GM19452 (cell line): Measurements from ENCODE around the gene UNK.
"Not testable (repeated sequence)": the region's sequence is repeated elsewhere in the genome, so short reads cannot be mapped to it uniquely, and the experiment has no call there.

ENCODE experiments used
- ATAC-seq: cut with Tn5 transposase; IDR thresholded peaks from one replicate; pipeline ENCODE4 v1.9.1; 2021; ENCODE audit not compliant: unreplicated experiment

UNK gene

GRCh38 chr17:75771334-75772281, 13.0 kb upstream of the UNK start:
- no peak for ATAC-seq

- no peak for ATAC-seq
Observed at GRCh38 chr17:75773121-75773807, 11.3 kb upstream of the UNK start.

GRCh38 chr17:75773808-75774470, 10.7 kb upstream of the UNK start:
- ATAC-seq = no peak

- no peak for ATAC-seq
Observed at GRCh38 chr17:75774471-75774990, 10.1 kb upstream of the UNK start.

- no peak for ATAC-seq
Observed at GRCh38 chr17:75774991-75775668, 9.5 kb upstream of the UNK start.

GRCh38 chr17:75776386-75777295, 8.0 kb upstream of the UNK start:
- no peak for ATAC-seq

GRCh38 chr17:75777296-75777922, 7.2 kb upstream of the UNK start:
- ATAC-seq = no peak

- not testable (repeated sequence) for ATAC-seq
Observed at GRCh38 chr17:75778066-75778860, 6.3 kb upstream of the UNK start.

GRCh38 chr17:75778861-75779249, 5.8 kb upstream of the UNK start:
- ATAC-seq = peak; percentile 6

- peak; percentile 66 for ATAC-seq
Observed at GRCh38 chr17:75779250-75779986, 5.2 kb upstream of the UNK start.

- no peak for ATAC-seq
Observed at GRCh38 chr17:75779987-75780889, 4.4 kb upstream of the UNK start.

- no peak for ATAC-seq
Observed at GRCh38 chr17:75783069-75783783, 1.4 kb upstream of the UNK start.

GRCh38 chr17:75783803-75784472, 668 bp upstream of the UNK start:
- peak; percentile 0 for ATAC-seq

- ATAC-seq = peak; percentile 46
Observed at GRCh38 chr17:75785016-75785890, 647 bp downstream of the UNK start.

GRCh38 chr17:75791254-75791653, 6.6 kb downstream of the UNK start:
- ATAC-seq = no peak
